ENCODE measurements around the gene ZDHHC11. TPM values are rescaled to one million over a fixed set of nuclear protein-coding genes. Genes with fewer than 3 reads are reported as not detected.

The ZDHHC11 gene
- polyA plus RNA-seq (0.29 to 0.62 TPM (median 0.33 TPM) in 3 replicates), polyA minus RNA-seq (0.49 to 3.8 TPM (median 3.1 TPM) in 3 replicates)
- polyA plus RNA-seq (2011; ENCODE audit: low read depth) = 2.1 TPM
- 0.30 and 0.73 TPM in 2 replicates for polyA plus RNA-seq (2011; cell fraction: cytosol; rRNA removed)
- polyA plus RNA-seq (2011; cell fraction: nucleus; rRNA removed) = 8.9 and 11.7 TPM in 2 replicates
- polyA plus RNA-seq (2012; ENCODE audit: low replicate concordance) = 0.65 and 1.7 TPM in 2 replicates
- polyA minus RNA-seq (2011; cell fraction: cytosol; rRNA and poly(A)+ RNA removed) = not detected
- polyA minus RNA-seq (2011; cell fraction: nucleus; rRNA and poly(A)+ RNA removed) = 4.9 and 6.3 TPM in 2 replicates

DNA sequence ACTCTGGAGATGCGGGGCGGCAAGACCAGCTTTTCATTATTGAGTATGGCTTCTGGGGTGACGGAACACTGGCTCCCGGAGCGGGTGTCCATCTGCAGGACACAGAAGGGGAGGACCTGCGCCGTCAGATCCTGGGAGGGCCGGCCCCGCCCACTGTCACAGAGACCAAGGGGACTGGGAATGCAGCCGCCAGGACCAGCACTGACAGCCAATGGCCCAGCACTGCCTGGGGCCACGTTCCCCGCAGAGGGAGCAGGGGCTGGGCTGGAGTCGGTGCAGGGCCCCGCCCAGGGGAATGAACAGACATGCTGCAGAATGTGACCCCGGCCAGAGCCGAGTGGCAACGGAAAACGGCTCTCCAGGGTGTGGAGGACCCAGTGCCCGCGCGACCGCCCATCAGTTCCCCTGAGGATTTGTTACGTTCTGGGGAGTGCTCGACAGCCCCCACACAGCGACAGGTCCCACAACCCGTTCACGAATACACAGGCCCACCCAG lies at the start of gene ZDHHC11:
ZDHHC11 (minus strand) TSS at position 476 of the 496 bp plus-strand sequence; CDS start at position 92, 384 bp downstream.
- Histone ChIP-seq H2AFZ (ENCODE audit: control insufficient read depth, low read length) (no peak within 1 kb of the TSS), H3K36me3 (ENCODE audit: control insufficient read depth in 2 of 2, extremely low read depth in 1 of 2, insufficient read depth in 2 of 2, low read length in 2 of 2) (no peaks in the 10 kb centered on the region), H3K4me2 (ENCODE audit: control insufficient read depth, extremely low read depth, insufficient read depth, low read depth, low read length) (no peak within 1 kb of the TSS), H3K9ac (ENCODE audit: control insufficient read depth, extremely low read depth, insufficient read depth, low read length) (no peak within 1 kb of the TSS), H3K27ac (ENCODE audit: control insufficient read depth, insufficient read depth, low read length) (no peak within 1 kb of the TSS), H3K4me1 (ENCODE audit: control insufficient read depth, extremely low read depth, insufficient read depth, low read length) (no peaks in the 10 kb centered on the region), H3K4me3 (ENCODE audit: control insufficient read depth in 2 of 3, extremely low read depth in 1 of 3, insufficient read depth in 2 of 3, low read depth in 1 of 3, low read length in 3 of 3) (no peak within 1 kb of the TSS), H4K20me1 (ENCODE audit: control insufficient read depth, extremely low read depth, insufficient read depth, low read length) (no peaks in the 10 kb centered on the region), H3K79me2 (ENCODE audit: control insufficient read depth, insufficient read depth, low read length) (no peaks in the 10 kb centered on the region), H3K9me3 (ENCODE audit: control insufficient read depth, low read depth, low read length) (no peaks in the 10 kb centered on the region), H3K27me3 (ENCODE audit: control insufficient read depth, extremely low read depth, insufficient read depth, low read length) (peaks cover 41% of the 10 kb centered on the region), H3K9me1 (ENCODE audit: control insufficient read depth, extremely low read depth, insufficient read depth, low read length) (no peaks in the 10 kb centered on the region)
- TF ChIP-seq CTCF (optimal IDR thresholded peaks at IDR 0.05 in 1 of 3, IDR thresholded peaks at IDR 0.05 in 1 of 3, conservative IDR thresholded peaks at IDR 0.05 in 1 of 3; ENCODE audit: extremely low read depth in 1 of 3, insufficient read depth in 2 of 3, low read length in 3 of 3) = no peak
- TF ChIP-seq EZH2 (IDR thresholded peaks at IDR 0.05; ENCODE audit: low read length) = peak; percentile 63
- dilution Hi-C loops (cut with MboI; ENCODE audit: extremely low pct_ligation_motif_present, low sequenced_read_pairs) = no loop called here
- DNase-seq (ENCODE audit: low read depth, low spot score) (no peak), FAIRE-seq (no peak)

GRCh38 chr5:893711-894110 lies 42.9 kb upstream of the ZDHHC11 start:
- peaks cover 60% of the 10 kb centered on the region for H3K79me2 ChIP-seq (ENCODE audit: control insufficient read depth, insufficient read depth, low read length)
- H3K27me3 ChIP-seq (ENCODE audit: control insufficient read depth, extremely low read depth, insufficient read depth, low read length) = no peaks in the 10 kb centered on the region
- no peaks in the 10 kb centered on the region for H3K9me3 ChIP-seq (ENCODE audit: control insufficient read depth, low read depth, low read length)
- peak overlapping the region; percentile 93 for H3K27ac ChIP-seq (ENCODE audit: control insufficient read depth, insufficient read depth, low read length)
- no peak overlapping the region for H2AFZ ChIP-seq (ENCODE audit: control insufficient read depth, low read length)
- TF ChIP-seq EZH2 (IDR thresholded peaks at IDR 0.05; ENCODE audit: low read length) (no peak), CTCF (optimal IDR thresholded peaks at IDR 0.05 in 1 of 3, IDR thresholded peaks at IDR 0.05 in 1 of 3, conservative IDR thresholded peaks at IDR 0.05 in 1 of 3; ENCODE audit: extremely low read depth in 1 of 3, insufficient read depth in 2 of 3, low read length in 3 of 3) (no peak)
- dilution Hi-C loops (cut with MboI; ENCODE audit: extremely low pct_ligation_motif_present, low sequenced_read_pairs) = no loop called here
- DNase-seq (ENCODE audit: low read depth, low spot score) (no peak), FAIRE-seq (no peak)
- H3K9me1 ChIP-seq (ENCODE audit: control insufficient read depth, extremely low read depth, insufficient read depth, low read length) = no peaks in the 10 kb centered on the region
- peak overlapping the region; percentile 77 for H3K4me2 ChIP-seq (ENCODE audit: control insufficient read depth, extremely low read depth, insufficient read depth, low read depth, low read length)
- H3K4me3 ChIP-seq (ENCODE audit: control insufficient read depth in 2 of 3, extremely low read depth in 1 of 3, insufficient read depth in 2 of 3, low read depth in 1 of 3, low read length in 3 of 3) = peak overlapping the region; percentile 82 to 86 (median 82)
- H3K36me3 ChIP-seq (ENCODE audit: control insufficient read depth in 2 of 2, extremely low read depth in 1 of 2, insufficient read depth in 2 of 2, low read length in 2 of 2) = peaks cover 12 to 38% of the 10 kb centered on the region in 2 experiments
- peaks cover 18% of the 10 kb centered on the region for H3K4me1 ChIP-seq (ENCODE audit: control insufficient read depth, extremely low read depth, insufficient read depth, low read length)
- H3K9ac ChIP-seq (ENCODE audit: control insufficient read depth, extremely low read depth, insufficient read depth, low read length) = peak overlapping the region; percentile 96
- H4K20me1 ChIP-seq (ENCODE audit: control insufficient read depth, extremely low read depth, insufficient read depth, low read length) = no peaks in the 10 kb centered on the region

Data from keratinocyte (primary cell).